ENCODE data around the gene ING3. TPM values are rescaled to one million over a fixed set of nuclear protein-coding genes. Genes with fewer than 3 reads are reported as not detected.
A peak's percentile ranks its signal among the peaks of the same experiment; 100 is the strongest.

ING3 gene
- total and polyA plus RNA-seq, 9 of the 15 experiments (the other 6 are each of a cell fraction or from before 2014, with no cell fraction given) = 22.8 to 233 (median 50.4) TPM

DNA sequence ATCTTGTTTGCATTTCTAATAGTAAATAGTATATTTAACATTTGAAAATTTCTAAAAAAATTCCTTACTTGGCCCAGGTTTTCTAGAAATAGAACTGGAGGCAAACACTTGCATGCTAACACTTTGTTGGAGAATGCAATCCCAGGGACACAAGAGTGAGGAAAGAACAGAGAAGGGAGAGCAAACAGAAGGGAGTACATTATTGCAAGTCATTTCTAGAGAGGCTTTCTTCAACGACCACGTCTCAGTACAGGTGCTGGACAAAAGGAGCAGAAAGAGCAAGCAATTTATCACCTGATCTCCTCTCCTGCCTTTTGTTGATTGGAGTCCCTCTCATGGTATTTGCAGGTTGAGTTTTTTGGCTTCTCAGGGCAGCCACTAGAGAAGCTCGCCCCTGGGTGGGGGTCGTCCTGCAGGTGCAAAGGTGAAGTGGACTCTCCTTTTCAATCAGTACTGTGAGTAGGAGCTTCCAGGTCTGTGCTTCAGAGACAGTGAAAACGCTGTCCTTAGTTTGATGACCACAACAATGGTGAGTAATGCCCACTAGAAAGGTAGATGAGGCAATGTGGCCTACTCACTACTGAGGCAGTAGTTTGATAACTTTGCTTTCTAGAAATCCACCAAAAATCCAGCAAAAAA lies 43.1 kb downstream of the ING3 start (continued):
- TF ChIP-seq, protein P1, sequence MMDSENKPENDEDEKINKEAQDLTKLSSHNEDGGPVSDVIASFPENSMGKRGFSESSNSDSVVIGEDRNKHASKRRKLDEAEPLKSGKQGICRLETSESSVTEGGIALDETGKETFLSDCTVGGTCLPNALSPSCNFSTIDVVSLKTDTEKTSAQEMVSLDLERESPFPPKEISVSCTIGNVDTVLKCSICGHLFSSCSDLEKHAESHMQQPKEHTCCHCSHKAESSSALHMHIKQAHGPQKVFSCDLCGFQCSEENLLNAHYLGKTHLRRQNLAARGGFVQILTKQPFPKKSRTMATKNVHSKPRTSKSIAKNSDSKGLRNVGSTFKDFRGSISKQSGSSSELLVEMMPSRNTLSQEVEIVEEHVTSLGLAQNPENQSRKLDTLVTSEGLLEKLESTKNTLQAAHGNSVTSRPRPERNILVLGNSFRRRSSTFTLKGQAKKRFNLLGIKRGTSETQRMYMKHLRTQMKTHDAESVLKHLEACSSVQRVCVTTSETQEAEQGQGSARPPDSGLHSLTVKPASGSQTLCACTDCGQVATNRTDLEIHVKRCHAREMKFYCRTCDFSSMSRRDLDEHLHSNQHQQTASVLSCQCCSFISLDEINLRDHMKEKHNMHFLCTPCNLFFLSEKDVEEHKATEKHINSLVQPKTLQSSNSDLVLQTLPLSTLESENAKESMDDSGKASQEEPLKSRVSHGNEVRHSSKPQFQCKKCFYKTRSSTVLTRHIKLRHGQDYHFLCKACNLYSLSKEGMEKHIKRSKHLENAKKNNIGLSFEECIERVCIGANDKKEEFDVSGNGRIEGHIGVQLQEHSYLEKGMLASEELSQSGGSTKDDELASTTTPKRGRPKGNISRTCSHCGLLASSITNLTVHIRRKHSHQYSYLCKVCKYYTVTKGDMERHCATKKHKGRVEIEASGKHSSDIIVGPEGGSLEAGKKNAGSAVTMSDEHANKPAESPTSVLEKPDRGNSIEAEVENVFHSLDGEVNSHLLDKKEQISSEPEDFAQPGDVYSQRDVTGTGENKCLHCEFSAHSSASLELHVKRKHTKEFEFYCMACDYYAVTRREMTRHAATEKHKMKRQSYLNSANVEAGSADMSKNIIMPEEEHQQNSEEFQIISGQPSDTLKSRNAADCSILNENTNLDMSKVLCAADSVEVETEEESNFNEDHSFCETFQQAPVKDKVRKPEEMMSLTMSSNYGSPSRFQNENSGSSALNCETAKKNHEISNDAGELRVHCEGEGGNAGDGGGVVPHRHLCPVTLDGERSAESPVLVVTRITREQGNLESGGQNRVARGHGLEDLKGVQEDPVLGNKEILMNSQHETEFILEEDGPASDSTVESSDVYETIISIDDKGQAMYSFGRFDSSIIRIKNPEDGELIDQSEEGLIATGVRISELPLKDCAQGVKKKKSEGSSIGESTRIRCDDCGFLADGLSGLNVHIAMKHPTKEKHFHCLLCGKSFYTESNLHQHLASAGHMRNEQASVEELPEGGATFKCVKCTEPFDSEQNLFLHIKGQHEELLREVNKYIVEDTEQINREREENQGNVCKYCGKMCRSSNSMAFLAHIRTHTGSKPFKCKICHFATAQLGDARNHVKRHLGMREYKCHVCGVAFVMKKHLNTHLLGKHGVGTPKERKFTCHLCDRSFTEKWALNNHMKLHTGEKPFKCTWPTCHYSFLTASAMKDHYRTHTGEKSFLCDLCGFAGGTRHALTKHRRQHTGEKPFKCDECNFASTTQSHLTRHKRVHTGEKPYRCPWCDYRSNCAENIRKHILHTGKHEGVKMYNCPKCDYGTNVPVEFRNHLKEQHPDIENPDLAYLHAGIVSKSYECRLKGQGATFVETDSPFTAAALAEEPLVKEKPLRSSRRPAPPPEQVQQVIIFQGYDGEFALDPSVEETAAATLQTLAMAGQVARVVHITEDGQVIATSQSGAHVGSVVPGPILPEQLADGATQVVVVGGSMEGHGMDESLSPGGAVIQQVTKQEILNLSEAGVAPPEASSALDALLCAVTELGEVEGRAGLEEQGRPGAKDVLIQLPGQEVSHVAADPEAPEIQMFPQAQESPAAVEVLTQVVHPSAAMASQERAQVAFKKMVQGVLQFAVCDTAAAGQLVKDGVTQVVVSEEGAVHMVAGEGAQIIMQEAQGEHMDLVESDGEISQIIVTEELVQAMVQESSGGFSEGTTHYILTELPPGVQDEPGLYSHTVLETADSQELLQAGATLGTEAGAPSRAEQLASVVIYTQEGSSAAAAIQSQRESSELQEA (IDR thresholded peaks at IDR 0.05; ENCODE audit: low read depth) = no peak
- TF ChIP-seq FOXO4 (CRISPR knock-in tag; IDR thresholded peaks at IDR 0.05) = no peak
- no peak for TF ChIP-seq SMAD3 (CRISPR knock-in tag; conservative IDR thresholded peaks at IDR 0.05)
- TF ChIP-seq TEAD2 (tag; IDR thresholded peaks at IDR 0.05) = no peak
- TF ChIP-seq CCAR2 (IDR thresholded peaks at IDR 0.05; ENCODE audit: low read depth, low read length) = no peak
- no peak for TF ChIP-seq IRF2 (CRISPR knock-in tag; IDR thresholded peaks at IDR 0.05)
- TF ChIP-seq HBP1 (CRISPR knock-in tag; IDR thresholded peaks at IDR 0.05) = no peak
- no peak for TF ChIP-seq STAT5A (IDR thresholded peaks at IDR 0.05; ENCODE audit: borderline replicate concordance, low read length)
- TF ChIP-seq MTA1 (IDR thresholded peaks at IDR 0.05; ENCODE audit: borderline replicate concordance) = no peak; the same call in 1 of the 2 replicates
- TF ChIP-seq HIVEP1 (CRISPR knock-in tag; IDR thresholded peaks at IDR 0.05) = no peak
- no peak; the same call in 1 of the 2 replicates for TF ChIP-seq EP400 (IDR thresholded peaks at IDR 0.05)
- no peak for TF ChIP-seq RB1 (IDR thresholded peaks at IDR 0.05; ENCODE audit: low read depth)
- no peak for TF ChIP-seq ATF1 (CRISPR knock-in tag; IDR thresholded peaks at IDR 0.05)
- TF ChIP-seq ATF1 (tag; IDR thresholded peaks at IDR 0.05) = no peak
- TF ChIP-seq ZBTB12 (CRISPR knock-in tag; IDR thresholded peaks at IDR 0.05) = no peak
- TF ChIP-seq ZNF140 (CRISPR knock-in tag; IDR thresholded peaks at IDR 0.05) = no peak
- TF ChIP-seq ZNF174 (CRISPR knock-in tag; IDR thresholded peaks at IDR 0.05) = 0 out of 2 replicates have a peak, but pooled peaks have one; percentile 78
- TF ChIP-seq HCFC1 (IDR thresholded peaks at IDR 0.05; ENCODE audit: low read depth, low read length) = no peak
